Measurements from ENCODE around the gene SAPCD1. TPM values are rescaled to one million over a fixed set of nuclear protein-coding genes. Genes with fewer than 3 reads are reported as not detected.
A peak's percentile ranks its signal among the peaks of the same experiment; 100 is the strongest.

SAPCD1 gene
- total and polyA plus RNA-seq, 10 of the 15 experiments (the other 5 are each of a cell fraction or from before 2014, with no cell fraction given), result 1.6 to 13.0 (median 5.4) TPM

DNA sequence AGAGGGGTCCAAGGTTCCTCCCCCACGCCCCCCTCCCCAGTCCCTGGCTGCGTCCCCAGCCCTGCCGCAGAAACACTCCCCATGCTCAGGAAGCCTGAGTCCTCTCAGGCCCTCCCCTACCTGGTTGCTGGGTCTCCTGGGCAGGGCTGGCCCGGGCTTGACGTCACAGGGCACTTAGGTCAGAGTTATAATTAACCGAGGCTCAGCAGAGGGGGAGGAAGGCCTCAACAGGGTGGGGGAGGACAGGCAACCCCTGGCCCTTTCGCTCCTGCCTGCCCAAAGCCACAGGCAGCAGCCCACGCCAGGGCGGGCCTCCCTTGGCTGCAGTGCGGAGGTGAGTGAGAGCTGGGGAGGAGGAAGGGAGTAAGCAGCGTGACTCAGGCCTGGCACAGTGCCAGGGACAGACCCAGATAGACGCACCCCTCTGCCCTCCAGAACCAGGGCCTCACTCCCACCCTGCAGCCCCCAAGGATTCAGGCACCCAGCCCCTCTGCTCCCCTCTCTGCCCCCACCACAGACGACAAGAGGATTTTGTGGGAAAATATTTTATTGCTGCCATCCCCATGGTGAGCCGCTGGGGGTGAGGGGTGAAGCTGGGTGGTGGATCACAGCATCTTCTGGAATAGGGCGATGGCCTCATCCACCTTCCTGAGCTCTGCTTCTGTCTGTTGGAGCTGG is 14.7 kb downstream of the SAPCD1 start, which contains the start of gene VWA7 (continued):
- TF ChIP-seq, protein P1, sequence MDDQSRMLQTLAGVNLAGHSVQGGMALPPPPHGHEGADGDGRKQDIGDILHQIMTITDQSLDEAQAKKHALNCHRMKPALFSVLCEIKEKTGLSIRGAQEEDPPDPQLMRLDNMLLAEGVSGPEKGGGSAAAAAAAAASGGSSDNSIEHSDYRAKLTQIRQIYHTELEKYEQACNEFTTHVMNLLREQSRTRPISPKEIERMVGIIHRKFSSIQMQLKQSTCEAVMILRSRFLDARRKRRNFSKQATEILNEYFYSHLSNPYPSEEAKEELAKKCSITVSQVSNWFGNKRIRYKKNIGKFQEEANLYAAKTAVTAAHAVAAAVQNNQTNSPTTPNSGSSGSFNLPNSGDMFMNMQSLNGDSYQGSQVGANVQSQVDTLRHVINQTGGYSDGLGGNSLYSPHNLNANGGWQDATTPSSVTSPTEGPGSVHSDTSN (IDR thresholded peaks at IDR 0.05; ENCODE audit: insufficient replicate concordance, low read depth, low read length), result peak; percentile 23
- TF ChIP-seq EED (IDR thresholded peaks at IDR 0.05; ENCODE audit: low read depth) (peak; percentile 79), TCF7 (IDR thresholded peaks at IDR 0.05; ENCODE audit: borderline replicate concordance) (no peak), MTA3 (IDR thresholded peaks at IDR 0.05; ENCODE audit: borderline replicate concordance, low read length) (peak; percentile 52), CREM (IDR thresholded peaks at IDR 0.05; ENCODE audit: low read depth) (peak; percentile 94), SIX5 (IDR thresholded peaks at IDR 0.05; ENCODE audit: low read depth, low read length, severe bottlenecking) (no peak), POLR2AphosphoS2 (IDR thresholded peaks at IDR 0.05; ENCODE audit: low read depth, low read length) (no peak), ETV6 (conservative IDR thresholded peaks at IDR 0.05 in 1 of 2, IDR thresholded peaks at IDR 0.05 in 1 of 2; ENCODE audit: borderline replicate concordance in 1 of 2, low read depth in 1 of 2) (no peak), LARP7 (IDR thresholded peaks at IDR 0.05) (no peak), KDM1A (IDR thresholded peaks at IDR 0.05; ENCODE audit: borderline replicate concordance) (no peak), TARDBP (IDR thresholded peaks at IDR 0.05; ENCODE audit: borderline replicate concordance) (no peak), ZSCAN29 (IDR thresholded peaks at IDR 0.05) (0 out of 2 replicates have a peak, but pooled peaks have one; percentile 37), SMARCA5 (IDR thresholded peaks at IDR 0.05) (peak; percentile 51), YY1 (IDR thresholded peaks at IDR 0.05; ENCODE audit: low read depth, low read length) (no peak)
- TF ChIP-seq, protein P2, sequence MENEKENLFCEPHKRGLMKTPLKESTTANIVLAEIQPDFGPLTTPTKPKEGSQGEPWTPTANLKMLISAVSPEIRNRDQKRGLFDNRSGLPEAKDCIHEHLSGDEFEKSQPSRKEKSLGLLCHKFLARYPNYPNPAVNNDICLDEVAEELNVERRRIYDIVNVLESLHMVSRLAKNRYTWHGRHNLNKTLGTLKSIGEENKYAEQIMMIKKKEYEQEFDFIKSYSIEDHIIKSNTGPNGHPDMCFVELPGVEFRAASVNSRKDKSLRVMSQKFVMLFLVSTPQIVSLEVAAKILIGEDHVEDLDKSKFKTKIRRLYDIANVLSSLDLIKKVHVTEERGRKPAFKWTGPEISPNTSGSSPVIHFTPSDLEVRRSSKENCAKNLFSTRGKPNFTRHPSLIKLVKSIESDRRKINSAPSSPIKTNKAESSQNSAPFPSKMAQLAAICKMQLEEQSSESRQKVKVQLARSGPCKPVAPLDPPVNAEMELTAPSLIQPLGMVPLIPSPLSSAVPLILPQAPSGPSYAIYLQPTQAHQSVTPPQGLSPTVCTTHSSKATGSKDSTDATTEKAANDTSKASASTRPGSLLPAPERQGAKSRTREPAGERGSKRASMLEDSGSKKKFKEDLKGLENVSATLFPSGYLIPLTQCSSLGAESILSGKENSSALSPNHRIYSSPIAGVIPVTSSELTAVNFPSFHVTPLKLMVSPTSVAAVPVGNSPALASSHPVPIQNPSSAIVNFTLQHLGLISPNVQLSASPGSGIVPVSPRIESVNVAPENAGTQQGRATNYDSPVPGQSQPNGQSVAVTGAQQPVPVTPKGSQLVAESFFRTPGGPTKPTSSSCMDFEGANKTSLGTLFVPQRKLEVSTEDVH (IDR thresholded peaks at IDR 0.05; ENCODE audit: low read depth, partially characterized antibody), result no peak
- TF ChIP-seq, protein P3, sequence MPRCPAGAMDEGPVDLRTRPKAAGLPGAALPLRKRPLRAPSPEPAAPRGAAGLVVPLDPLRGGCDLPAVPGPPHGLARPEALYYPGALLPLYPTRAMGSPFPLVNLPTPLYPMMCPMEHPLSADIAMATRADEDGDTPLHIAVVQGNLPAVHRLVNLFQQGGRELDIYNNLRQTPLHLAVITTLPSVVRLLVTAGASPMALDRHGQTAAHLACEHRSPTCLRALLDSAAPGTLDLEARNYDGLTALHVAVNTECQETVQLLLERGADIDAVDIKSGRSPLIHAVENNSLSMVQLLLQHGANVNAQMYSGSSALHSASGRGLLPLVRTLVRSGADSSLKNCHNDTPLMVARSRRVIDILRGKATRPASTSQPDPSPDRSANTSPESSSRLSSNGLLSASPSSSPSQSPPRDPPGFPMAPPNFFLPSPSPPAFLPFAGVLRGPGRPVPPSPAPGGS (IDR thresholded peaks at IDR 0.05; ENCODE audit: borderline replicate concordance, insufficient read depth, low read depth, low read length, poor library complexity, severe bottlenecking), result peak; percentile 74
- TF ChIP-seq, protein P4, sequence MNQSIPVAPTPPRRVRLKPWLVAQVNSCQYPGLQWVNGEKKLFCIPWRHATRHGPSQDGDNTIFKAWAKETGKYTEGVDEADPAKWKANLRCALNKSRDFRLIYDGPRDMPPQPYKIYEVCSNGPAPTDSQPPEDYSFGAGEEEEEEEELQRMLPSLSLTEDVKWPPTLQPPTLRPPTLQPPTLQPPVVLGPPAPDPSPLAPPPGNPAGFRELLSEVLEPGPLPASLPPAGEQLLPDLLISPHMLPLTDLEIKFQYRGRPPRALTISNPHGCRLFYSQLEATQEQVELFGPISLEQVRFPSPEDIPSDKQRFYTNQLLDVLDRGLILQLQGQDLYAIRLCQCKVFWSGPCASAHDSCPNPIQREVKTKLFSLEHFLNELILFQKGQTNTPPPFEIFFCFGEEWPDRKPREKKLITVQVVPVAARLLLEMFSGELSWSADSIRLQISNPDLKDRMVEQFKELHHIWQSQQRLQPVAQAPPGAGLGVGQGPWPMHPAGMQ (IDR thresholded peaks at IDR 0.05; ENCODE audit: borderline replicate concordance), result no peak
- TF ChIP-seq, protein P5, sequence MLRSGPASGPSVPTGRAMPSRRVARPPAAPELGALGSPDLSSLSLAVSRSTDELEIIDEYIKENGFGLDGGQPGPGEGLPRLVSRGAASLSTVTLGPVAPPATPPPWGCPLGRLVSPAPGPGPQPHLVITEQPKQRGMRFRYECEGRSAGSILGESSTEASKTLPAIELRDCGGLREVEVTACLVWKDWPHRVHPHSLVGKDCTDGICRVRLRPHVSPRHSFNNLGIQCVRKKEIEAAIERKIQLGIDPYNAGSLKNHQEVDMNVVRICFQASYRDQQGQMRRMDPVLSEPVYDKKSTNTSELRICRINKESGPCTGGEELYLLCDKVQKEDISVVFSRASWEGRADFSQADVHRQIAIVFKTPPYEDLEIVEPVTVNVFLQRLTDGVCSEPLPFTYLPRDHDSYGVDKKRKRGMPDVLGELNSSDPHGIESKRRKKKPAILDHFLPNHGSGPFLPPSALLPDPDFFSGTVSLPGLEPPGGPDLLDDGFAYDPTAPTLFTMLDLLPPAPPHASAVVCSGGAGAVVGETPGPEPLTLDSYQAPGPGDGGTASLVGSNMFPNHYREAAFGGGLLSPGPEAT (IDR thresholded peaks at IDR 0.05; ENCODE audit: low read depth), result peak; percentile 72; the same call in 1 of the 2 replicates
- TF ChIP-seq, protein P6, sequence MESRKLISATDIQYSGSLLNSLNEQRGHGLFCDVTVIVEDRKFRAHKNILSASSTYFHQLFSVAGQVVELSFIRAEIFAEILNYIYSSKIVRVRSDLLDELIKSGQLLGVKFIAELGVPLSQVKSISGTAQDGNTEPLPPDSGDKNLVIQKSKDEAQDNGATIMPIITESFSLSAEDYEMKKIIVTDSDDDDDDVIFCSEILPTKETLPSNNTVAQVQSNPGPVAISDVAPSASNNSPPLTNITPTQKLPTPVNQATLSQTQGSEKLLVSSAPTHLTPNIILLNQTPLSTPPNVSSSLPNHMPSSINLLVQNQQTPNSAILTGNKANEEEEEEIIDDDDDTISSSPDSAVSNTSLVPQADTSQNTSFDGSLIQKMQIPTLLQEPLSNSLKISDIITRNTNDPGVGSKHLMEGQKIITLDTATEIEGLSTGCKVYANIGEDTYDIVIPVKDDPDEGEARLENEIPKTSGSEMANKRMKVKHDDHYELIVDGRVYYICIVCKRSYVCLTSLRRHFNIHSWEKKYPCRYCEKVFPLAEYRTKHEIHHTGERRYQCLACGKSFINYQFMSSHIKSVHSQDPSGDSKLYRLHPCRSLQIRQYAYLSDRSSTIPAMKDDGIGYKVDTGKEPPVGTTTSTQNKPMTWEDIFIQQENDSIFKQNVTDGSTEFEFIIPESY (IDR thresholded peaks at IDR 0.05), result no peak

Measured in GM12878 (cell line).